Prostate gland (tissue), 2 donors: ENCODE data around the gene CNTNAP2.

Experiments used
- POLR2A ChIP-seq: fragments of 450-650 bp; IDR thresholded peaks from one replicate; pipeline ENCODE4 v1.6.1; 2016; ENCODE audit warnings: antibody characterized with exemption, mild to moderate bottlenecking
- POLR2AphosphoS5 ChIP-seq: sonication (generic); formaldehyde crosslinking; IDR thresholded peaks from one replicate; pipeline ENCODE4 v1.6.1; 2017; ENCODE audit warnings: antibody characterized with exemption
- TF ChIP-seq, protein P1 (sequence below), 4 experiments: fragments of 200-600 bp in 2 of 4; fragments of 450-650 bp in 2 of 4; sonication (generic) in 2 of 4; IDR thresholded peaks; 1 replicate in 3 of 4; 2 replicates in 1 of 4; pipeline ENCODE4 v1.5.1; 2016 to 2019; ENCODE audit warnings: antibody characterized with exemption in 4 of 4, mild to moderate bottlenecking in 2 of 4, moderate library complexity in 2 of 4

DNA sequence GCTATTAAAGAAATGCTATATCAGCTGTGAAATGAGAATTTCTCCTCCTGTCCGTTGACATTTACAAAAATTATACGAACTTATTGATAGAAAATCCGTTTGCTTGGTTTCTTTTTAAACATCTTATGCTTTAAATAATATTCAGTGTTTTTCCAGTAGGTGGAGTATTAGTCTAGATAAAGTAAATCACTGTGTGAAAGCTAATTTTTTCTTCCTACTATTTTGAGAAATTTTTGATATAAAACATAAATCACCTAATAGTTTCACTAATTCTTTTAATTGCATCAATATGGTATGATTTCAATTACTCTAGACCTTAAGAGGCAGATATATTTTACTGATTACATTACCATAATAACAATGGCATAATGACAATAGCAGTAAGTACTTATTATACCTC is 2138.7 kb downstream of the CNTNAP2 start:
- no peak for TF ChIP-seq POLR2AphosphoS5
- TF ChIP-seq, protein P1, sequence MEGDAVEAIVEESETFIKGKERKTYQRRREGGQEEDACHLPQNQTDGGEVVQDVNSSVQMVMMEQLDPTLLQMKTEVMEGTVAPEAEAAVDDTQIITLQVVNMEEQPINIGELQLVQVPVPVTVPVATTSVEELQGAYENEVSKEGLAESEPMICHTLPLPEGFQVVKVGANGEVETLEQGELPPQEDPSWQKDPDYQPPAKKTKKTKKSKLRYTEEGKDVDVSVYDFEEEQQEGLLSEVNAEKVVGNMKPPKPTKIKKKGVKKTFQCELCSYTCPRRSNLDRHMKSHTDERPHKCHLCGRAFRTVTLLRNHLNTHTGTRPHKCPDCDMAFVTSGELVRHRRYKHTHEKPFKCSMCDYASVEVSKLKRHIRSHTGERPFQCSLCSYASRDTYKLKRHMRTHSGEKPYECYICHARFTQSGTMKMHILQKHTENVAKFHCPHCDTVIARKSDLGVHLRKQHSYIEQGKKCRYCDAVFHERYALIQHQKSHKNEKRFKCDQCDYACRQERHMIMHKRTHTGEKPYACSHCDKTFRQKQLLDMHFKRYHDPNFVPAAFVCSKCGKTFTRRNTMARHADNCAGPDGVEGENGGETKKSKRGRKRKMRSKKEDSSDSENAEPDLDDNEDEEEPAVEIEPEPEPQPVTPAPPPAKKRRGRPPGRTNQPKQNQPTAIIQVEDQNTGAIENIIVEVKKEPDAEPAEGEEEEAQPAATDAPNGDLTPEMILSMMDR (IDR thresholded peaks at IDR 0.05), result no peak
- no peak for TF ChIP-seq POLR2A
